ENCODE results near the gene ACVR1C.

DNA sequence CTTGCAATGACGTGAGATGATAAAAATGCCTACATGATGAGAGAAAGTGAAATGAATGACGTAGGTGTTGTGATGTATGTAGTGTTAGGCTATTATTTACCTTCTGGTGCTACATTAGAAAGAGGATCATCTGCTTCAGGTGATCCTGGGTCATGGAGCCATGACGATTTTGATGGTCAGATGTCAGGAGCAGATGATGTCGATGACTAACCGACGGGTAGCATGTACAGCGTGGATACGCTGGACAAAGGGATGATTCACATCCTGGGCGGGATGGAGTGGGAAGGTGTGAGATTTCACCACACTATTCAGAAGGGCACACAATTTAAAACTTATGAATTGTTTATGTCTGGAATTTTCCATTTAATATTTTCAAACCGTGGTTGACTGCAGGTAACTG is 43.5 kb upstream of the ACVR1C start:
- no peak for TF ChIP-seq POLR2AphosphoS5 (IDR thresholded peaks at IDR 0.05)
- no peak for TF ChIP-seq POLR2A (IDR thresholded peaks at IDR 0.05)
- no peak for TF ChIP-seq CTCF (IDR thresholded peaks at IDR 0.05)
